ENCODE data around the gene CEP83. TPM values are rescaled to one million over a fixed set of nuclear protein-coding genes. Genes with fewer than 3 reads are reported as not detected.

Gene CEP83
- total RNA-seq, 2 donors from 2014 or later = 22.0 to 23.9 TPM

DNA sequence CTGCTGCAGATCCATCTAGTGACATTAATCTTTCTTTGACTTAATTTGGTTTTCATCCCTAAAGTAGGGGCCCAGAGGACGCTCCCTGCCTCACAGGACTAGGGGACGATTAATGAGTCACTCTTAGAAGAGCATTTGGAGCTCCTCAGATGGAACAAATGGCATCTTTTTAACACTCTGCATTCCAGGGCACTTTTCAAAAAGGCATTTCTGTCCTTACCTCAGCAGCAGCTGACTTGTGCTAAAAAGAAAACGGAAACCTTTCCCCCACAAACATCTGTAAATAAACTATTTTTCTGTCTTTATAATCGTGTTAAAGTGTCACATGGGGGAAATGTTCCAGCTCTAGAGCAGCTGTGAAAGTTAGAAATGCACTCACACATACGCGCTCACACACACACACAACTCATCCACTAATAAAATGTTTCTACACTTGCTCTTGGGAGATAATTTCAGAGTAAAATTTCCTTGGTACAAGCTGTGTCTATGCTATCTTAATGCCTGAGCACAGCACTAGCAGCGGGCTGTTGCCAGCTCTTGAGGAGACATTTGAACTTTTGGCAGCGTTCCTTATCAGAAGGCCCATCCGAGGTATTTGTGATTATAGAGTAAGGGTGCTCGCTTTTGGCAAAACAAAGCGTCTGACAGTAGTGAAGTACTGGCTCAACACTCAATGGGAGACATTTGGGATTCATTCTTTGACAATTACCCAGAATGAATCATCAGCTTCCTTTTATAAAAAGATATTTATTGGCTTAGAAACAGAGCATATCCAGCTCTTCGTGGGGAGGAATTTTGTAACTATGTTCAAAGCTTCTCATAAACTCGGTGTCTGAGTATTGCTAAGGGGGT lies 170.0 kb downstream of the CEP83 start:
- Mint-ChIP-seq H3K27me3 (no peaks in the 10 kb centered on the region), H3K27ac (no peak overlapping the region), H3K4me1 (no peaks in the 10 kb centered on the region), H3K4me3 (no peak overlapping the region), H3K9me3 (no peaks in the 10 kb centered on the region), H3K36me3 (ENCODE audit: low read depth) (peaks cover 37% of the 10 kb centered on the region)
- ATAC-seq (replicated peaks) = no peak

DNA sequence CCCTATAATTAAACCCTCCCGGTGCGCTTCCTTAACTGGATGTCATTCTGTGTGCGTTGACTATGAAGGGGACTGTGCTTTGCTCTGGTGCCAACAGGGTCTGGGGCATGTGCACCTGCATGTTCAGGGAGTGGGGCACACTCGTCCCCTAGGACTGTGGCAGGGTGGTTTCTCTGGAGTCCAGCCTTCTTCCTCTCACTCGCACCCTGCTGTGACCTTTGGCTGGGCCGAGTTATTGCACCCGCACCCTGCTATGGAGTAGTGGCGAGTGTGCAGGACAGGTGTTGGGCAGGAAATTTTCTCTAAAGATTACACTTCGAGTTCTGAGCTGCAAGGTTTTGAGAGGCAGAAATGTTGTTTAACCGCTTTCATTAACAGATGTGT lies 172.4 kb downstream of the CEP83 start:
- Mint-ChIP-seq H3K36me3 (ENCODE audit: low read depth) (peaks cover 37% of the 10 kb centered on the region), H3K27ac (no peak overlapping the region), H3K4me3 (no peak overlapping the region), H3K9me3 (no peaks in the 10 kb centered on the region), H3K27me3 (no peaks in the 10 kb centered on the region), H3K4me1 (peaks cover 14% of the 10 kb centered on the region)
- no peak for ATAC-seq (replicated peaks)

DNA sequence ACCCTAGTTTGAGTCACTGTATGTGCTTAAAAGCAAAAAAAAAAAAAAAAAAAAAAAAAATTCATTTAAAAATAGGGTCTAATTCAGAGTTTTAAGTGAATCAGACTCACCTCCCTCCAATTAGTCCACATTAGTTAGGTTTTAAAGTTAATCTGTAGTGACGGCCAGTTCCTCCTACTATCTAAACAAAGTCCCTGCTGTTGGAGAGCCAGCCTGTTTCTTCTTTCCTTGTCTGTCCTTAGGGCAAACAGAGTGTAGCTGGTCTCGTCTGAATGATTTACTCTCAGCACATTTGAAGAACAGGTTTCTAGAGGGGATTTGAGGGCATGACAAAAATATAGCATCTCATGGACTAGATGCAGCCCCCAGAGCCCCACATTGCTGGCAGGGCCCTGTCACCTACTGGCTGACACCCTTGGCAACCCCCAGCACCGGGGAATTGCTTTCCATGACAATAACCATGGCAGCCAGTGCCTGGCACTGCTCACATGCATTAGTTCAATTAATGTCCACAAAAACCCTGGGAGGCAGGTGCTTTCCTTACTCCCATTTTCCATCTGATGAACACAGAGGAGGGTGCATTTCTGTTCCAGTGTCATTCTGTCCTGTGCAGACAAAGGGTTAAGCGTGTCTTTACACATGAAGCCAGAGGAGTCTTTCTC lies 173.0 kb downstream of the CEP83 start:
- Mint-ChIP-seq H3K9me3 (no peaks in the 10 kb centered on the region), H3K4me3 (no peak overlapping the region), H3K27ac (no peak overlapping the region), H3K4me1 (peaks cover 16% of the 10 kb centered on the region), H3K36me3 (ENCODE audit: low read depth) (peaks cover 37% of the 10 kb centered on the region), H3K27me3 (no peaks in the 10 kb centered on the region)
- ATAC-seq (replicated peaks) = no peak

- Mint-ChIP-seq H3K4me3 (no peak overlapping the region), H3K27me3 (no peaks in the 10 kb centered on the region), H3K4me1 (peaks cover 16% of the 10 kb centered on the region), H3K27ac (no peak overlapping the region), H3K9me3 (no peaks in the 10 kb centered on the region), H3K36me3 (ENCODE audit: low read depth) (peaks cover 37% of the 10 kb centered on the region)
- no peak for ATAC-seq (replicated peaks)
These were observed 173.6 kb downstream of the CEP83 start for GRCh38 chr12:94285943-94286582.

DNA sequence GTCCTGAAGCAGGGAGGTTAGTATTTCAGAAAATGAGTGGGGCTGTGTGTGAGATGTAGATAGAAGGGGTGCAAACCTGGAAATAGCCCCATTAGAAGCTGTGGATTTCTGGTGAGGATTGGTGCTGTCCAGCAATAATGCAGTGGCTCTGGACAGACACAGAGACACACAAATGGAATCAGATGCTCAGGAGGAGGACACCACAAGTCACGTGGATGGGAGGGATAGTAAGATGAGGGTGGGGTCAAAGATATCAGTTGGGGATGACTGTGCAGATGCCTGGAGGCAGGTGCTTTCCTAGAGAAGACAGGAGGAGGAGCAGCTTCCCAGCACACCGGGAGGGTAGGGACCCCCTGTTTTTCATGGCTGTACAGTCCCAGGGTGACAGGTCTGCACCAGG lies 174.8 kb downstream of the CEP83 start:
- Mint-ChIP-seq H3K27me3 (no peaks in the 10 kb centered on the region), H3K27ac (no peak overlapping the region), H3K4me3 (no peak overlapping the region), H3K9me3 (no peaks in the 10 kb centered on the region), H3K4me1 (peaks cover 16% of the 10 kb centered on the region), H3K36me3 (ENCODE audit: low read depth) (peaks cover 41% of the 10 kb centered on the region)
- no peak for ATAC-seq (replicated peaks)

DNA sequence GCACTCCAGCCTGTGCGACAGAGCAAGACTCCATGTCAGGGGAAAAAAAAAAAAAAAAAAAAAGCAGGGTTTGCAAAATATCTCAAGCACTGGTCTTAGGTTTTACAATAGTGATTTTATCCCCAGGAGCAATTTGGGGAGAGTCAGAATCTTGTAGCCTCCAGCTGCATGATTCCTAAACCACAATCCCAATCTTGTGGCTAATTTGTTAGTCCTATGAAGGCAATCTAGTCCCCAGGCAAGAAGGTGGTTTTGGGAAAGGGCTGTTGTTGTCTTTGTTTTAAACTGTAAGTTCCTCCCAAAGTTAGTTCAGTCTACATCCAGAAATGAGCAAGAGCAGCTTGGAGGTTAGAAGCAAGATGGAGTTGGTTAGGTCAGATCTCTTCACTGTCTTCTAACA lies 175.6 kb downstream of the CEP83 start:
- ATAC-seq (replicated peaks) = no peak
- no peak overlapping the region for H3K4me3 Mint-ChIP-seq
- no peak overlapping the region for H3K27ac Mint-ChIP-seq
- H3K4me1 Mint-ChIP-seq = peaks cover 16% of the 10 kb centered on the region
- no peaks in the 10 kb centered on the region for H3K9me3 Mint-ChIP-seq
- H3K36me3 Mint-ChIP-seq (ENCODE audit: low read depth) = peaks cover 36% of the 10 kb centered on the region
- no peaks in the 10 kb centered on the region for H3K27me3 Mint-ChIP-seq

DNA sequence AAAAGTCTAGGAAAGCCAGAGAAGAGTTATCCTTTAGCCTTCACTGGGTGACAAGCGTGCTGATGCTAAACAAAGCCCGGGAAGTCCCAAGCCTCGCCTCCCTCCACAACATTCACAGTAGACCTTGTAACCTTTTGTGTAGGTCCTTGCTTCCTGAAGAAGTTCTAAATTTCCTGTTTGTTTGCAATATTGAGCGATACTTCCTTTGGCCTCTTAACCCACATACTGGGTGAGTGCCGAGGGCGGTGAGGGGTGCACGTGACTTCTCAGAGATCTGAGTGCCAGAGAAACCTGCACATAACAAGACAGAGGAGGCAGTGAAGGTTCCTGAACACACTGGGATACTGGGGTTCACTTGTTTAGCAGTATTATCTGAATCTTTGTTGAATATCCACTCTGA lies 177.0 kb downstream of the CEP83 start:
- H3K4me3 Mint-ChIP-seq = peak overlapping the region; percentile 72
- ATAC-seq (replicated peaks) = peak; percentile 87
- peaks cover 24% of the 10 kb centered on the region for H3K36me3 Mint-ChIP-seq (ENCODE audit: low read depth)
- peaks cover 16% of the 10 kb centered on the region for H3K4me1 Mint-ChIP-seq
- no peaks in the 10 kb centered on the region for H3K27me3 Mint-ChIP-seq
- peak overlapping the region; percentile 82 for H3K27ac Mint-ChIP-seq
- H3K9me3 Mint-ChIP-seq = no peaks in the 10 kb centered on the region

- H3K27ac Mint-ChIP-seq = no peak overlapping the region
These were observed 179.6 kb downstream of the CEP83 start for GRCh38 chr12:94280063-94280462.

GRCh38 chr12:94277426-94278000 lies 182.2 kb downstream of the CEP83 start:
- no peak overlapping the region for H3K27ac Mint-ChIP-seq
- no peaks in the 10 kb centered on the region for H3K27me3 Mint-ChIP-seq
- no peak overlapping the region for H3K4me3 Mint-ChIP-seq
- ATAC-seq (replicated peaks) = no peak
- no peaks in the 10 kb centered on the region for H3K9me3 Mint-ChIP-seq
- peaks cover 6% of the 10 kb centered on the region for H3K36me3 Mint-ChIP-seq (ENCODE audit: low read depth)
- H3K4me1 Mint-ChIP-seq = peaks cover 11% of the 10 kb centered on the region

More at GRCh38 chr12:94280063-94280462, 179.6 kb downstream of the CEP83 start:
- ATAC-seq (replicated peaks) = no peak
- Mint-ChIP-seq H3K9me3 (no peaks in the 10 kb centered on the region), H3K27me3 (no peaks in the 10 kb centered on the region), H3K36me3 (ENCODE audit: low read depth) (peaks cover 14% of the 10 kb centered on the region), H3K4me1 (peaks cover 16% of the 10 kb centered on the region), H3K4me3 (no peak overlapping the region)

GRCh38 chr12:94276725-94277124 lies 182.9 kb downstream of the CEP83 start:
- ATAC-seq (replicated peaks) = no peak
- Mint-ChIP-seq H3K27ac (no peak overlapping the region), H3K36me3 (ENCODE audit: low read depth) (peaks cover 8% of the 10 kb centered on the region)

GRCh38 chr12:94273272-94273671 lies 186.4 kb downstream of the CEP83 start:
- Mint-ChIP-seq H3K4me3 (no peak overlapping the region), H3K4me1 (peaks cover 27% of the 10 kb centered on the region), H3K27ac (no peak overlapping the region), H3K27me3 (no peaks in the 10 kb centered on the region), H3K36me3 (ENCODE audit: low read depth) (peaks cover 9% of the 10 kb centered on the region), H3K9me3 (peaks cover 3% of the 10 kb centered on the region)
- ATAC-seq (replicated peaks) = no peak

More at GRCh38 chr12:94276725-94277124, 182.9 kb downstream of the CEP83 start:
- Mint-ChIP-seq H3K4me1 (peaks cover 13% of the 10 kb centered on the region), H3K4me3 (no peak overlapping the region), H3K27me3 (no peaks in the 10 kb centered on the region), H3K9me3 (peaks cover 3% of the 10 kb centered on the region)

DNA sequence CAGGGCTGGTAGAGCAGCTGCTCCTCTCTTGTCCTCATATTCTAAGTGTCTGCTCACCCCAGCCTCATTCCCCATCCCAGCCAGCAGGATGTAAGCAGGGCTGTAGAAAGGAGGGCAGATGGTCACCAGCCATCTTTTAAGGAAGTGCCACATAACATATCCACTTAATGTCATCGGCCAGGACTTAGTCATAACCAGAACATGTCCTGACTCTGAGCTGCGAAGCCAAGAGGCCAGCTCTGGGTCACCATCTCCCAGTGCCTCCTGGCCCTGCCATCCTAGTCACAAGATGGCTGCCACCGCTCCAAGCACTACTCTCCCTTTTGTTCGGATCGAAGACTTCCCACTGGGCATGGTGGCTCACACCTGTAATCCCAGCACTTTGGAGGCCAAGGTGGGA lies 187.4 kb downstream of the CEP83 start:
- peaks cover 3% of the 10 kb centered on the region for H3K9me3 Mint-ChIP-seq
- H3K4me3 Mint-ChIP-seq = no peak overlapping the region
- peak overlapping the region; percentile 63 for H3K27ac Mint-ChIP-seq
- H3K36me3 Mint-ChIP-seq (ENCODE audit: low read depth) = peaks cover 15% of the 10 kb centered on the region
- H3K27me3 Mint-ChIP-seq = no peaks in the 10 kb centered on the region
- peaks cover 30% of the 10 kb centered on the region for H3K4me1 Mint-ChIP-seq
- peak; percentile 19 for ATAC-seq (replicated peaks)

DNA sequence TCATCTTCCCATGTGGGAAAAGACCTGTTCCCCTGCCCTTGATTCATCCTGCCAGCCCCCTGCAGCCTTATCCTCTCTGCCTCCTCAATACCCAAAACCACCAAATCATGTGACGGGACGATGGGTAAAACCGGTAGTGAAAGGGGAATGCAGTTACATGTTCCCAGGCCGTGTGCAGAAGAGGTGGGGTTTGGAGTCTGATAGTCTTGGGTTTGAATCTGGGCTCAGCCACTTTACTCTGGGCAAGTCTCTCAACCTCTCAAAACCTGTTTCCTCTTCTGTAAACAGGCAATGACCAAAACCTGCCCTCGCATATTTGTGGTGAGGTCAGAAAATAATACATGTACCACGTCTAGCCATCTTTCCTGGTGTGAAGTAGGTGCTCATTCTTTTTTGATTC lies 188.3 kb downstream of the CEP83 start:
- Mint-ChIP-seq H3K27me3 (no peaks in the 10 kb centered on the region), H3K36me3 (ENCODE audit: low read depth) (peaks cover 24% of the 10 kb centered on the region), H3K4me1 (peaks cover 30% of the 10 kb centered on the region), H3K4me3 (peak overlapping the region; percentile 17), H3K9me3 (peaks cover 3% of the 10 kb centered on the region), H3K27ac (peak overlapping the region; percentile 63)
- ATAC-seq (replicated peaks) = peak; percentile 28

GRCh38 chr12:94269316-94269999 lies 190.2 kb downstream of the CEP83 start:
- H3K27me3 Mint-ChIP-seq = no peaks in the 10 kb centered on the region
- peak; percentile 91 for ATAC-seq (replicated peaks)
- H3K27ac Mint-ChIP-seq = peak overlapping the region; percentile 17
- H3K36me3 Mint-ChIP-seq (ENCODE audit: low read depth) = peaks cover 42% of the 10 kb centered on the region
- peaks cover 3% of the 10 kb centered on the region for H3K9me3 Mint-ChIP-seq
- peak overlapping the region; percentile 33 for H3K4me3 Mint-ChIP-seq
- H3K4me1 Mint-ChIP-seq = peaks cover 35% of the 10 kb centered on the region

All from activated T-helper 17 cell treated with anti-CD3 and anti-CD28 coated beads, Interleukin-2, amount 50 U/mL, for 72 hours (primary cell).